ENCODE data around the gene PSMD11.

DNA sequence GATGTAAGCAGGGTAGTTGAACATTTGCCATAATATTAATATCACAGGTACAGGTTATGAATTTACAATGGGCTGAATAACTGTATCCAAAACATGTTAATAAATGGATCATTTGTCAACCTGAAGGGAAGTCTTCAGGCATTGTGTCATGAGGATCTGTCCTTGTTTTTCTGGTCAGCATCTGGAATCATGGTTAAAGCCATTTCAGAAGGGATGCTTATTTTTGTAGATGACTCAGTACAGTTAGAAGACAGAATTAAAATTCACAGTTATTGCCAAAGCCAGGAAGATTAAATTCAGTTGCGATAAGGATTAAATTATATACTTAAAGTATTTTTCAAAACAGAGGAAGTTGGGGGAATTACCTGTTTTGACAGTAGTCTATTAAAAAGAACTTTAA, 8.0 kb downstream of the PSMD11 start:
- TF ChIP-seq, protein P1, sequence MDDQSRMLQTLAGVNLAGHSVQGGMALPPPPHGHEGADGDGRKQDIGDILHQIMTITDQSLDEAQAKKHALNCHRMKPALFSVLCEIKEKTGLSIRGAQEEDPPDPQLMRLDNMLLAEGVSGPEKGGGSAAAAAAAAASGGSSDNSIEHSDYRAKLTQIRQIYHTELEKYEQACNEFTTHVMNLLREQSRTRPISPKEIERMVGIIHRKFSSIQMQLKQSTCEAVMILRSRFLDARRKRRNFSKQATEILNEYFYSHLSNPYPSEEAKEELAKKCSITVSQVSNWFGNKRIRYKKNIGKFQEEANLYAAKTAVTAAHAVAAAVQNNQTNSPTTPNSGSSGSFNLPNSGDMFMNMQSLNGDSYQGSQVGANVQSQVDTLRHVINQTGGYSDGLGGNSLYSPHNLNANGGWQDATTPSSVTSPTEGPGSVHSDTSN (CRISPR knock-in tag; IDR thresholded peaks at IDR 0.05; ENCODE audit: borderline replicate concordance): no peak
- TF ChIP-seq, protein P2, sequence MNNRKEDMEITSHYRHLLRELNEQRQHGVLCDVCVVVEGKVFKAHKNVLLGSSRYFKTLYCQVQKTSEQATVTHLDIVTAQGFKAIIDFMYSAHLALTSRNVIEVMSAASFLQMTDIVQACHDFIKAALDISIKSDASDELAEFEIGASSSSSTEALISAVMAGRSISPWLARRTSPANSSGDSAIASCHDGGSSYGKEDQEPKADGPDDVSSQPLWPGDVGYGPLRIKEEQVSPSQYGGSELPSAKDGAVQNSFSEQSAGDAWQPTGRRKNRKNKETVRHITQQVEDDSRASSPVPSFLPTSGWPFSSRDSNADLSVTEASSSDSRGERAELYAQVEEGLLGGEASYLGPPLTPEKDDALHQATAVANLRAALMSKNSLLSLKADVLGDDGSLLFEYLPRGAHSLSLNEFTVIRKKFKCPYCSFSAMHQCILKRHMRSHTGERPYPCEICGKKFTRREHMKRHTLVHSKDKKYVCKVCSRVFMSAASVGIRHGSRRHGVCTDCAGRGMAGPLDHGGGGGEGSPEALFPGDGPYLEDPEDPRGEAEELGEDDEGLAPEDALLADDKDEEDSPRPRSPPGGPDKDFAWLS (CRISPR knock-in tag; IDR thresholded peaks at IDR 0.05; ENCODE audit: borderline replicate concordance): no peak
- TF ChIP-seq ZNF136 (CRISPR knock-in tag; IDR thresholded peaks at IDR 0.05; ENCODE audit: low read depth): no peak
- TF ChIP-seq, protein P3, sequence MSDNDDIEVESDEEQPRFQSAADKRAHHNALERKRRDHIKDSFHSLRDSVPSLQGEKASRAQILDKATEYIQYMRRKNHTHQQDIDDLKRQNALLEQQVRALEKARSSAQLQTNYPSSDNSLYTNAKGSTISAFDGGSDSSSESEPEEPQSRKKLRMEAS (IDR thresholded peaks at IDR 0.05): no peak
- no peak for TF ChIP-seq PHF21A (CRISPR knock-in tag; IDR thresholded peaks at IDR 0.05)
- no peak for TF ChIP-seq NR2F2 (IDR thresholded peaks at IDR 0.05; ENCODE audit: borderline replicate concordance, low read depth)
